ENCODE measurements around the gene ZNF148.

Gene ZNF148

GRCh38 chr3:125374996-125375941 lies at the start of gene ZNF148 (continued):
- TF ChIP-seq ZNF518A (tag by site-specific recombination; conservative IDR thresholded peaks at IDR 0.05; ENCODE audit: low read depth): peak; percentile 53
- TF ChIP-seq ZNF404 (tag by site-specific recombination; IDR thresholded peaks at IDR 0.05): no peak
- TF ChIP-seq ZNF843 (tag by site-specific recombination; IDR thresholded peaks at IDR 0.05): peak; percentile 41; the same call in 1 of the 2 replicates
- no peak for TF ChIP-seq SALL2 (tag by site-specific recombination; IDR thresholded peaks at IDR 0.05; ENCODE audit: borderline replicate concordance)
- TF ChIP-seq ZNF692 (tag by site-specific recombination; IDR thresholded peaks at IDR 0.05): peak; percentile 53; the same call in 1 of the 2 replicates
- TF ChIP-seq ZNF24 (tag by site-specific recombination; IDR thresholded peaks at IDR 0.05): peak; percentile 68; the same call in 1 of the 2 replicates
- peak; percentile 25 for TF ChIP-seq ZBTB8A (tag by site-specific recombination; IDR thresholded peaks at IDR 0.05)
- peak; percentile 47 for TF ChIP-seq ZNF629 (tag by site-specific recombination; IDR thresholded peaks at IDR 0.05)
- TF ChIP-seq ZNF362 (tag by site-specific recombination; IDR thresholded peaks at IDR 0.05): no peak
- no peak for TF ChIP-seq OSR2 (tag by site-specific recombination; IDR thresholded peaks at IDR 0.05)
- no peak for TF ChIP-seq AEBP2 (tag by site-specific recombination; IDR thresholded peaks at IDR 0.05; ENCODE audit: borderline replicate concordance)
- TF ChIP-seq ZNF433 (tag by site-specific recombination; IDR thresholded peaks at IDR 0.05; ENCODE audit: low read depth): no peak
- peak; percentile 87 for TF ChIP-seq ZNF366 (tag by site-specific recombination; conservative IDR thresholded peaks at IDR 0.05)
- no peak for TF ChIP-seq REST (tag by site-specific recombination; IDR thresholded peaks at IDR 0.05)
- no peak for TF ChIP-seq ZNF785 (tag by site-specific recombination; IDR thresholded peaks at IDR 0.05)
- TF ChIP-seq ZSCAN30 (tag by site-specific recombination; IDR thresholded peaks at IDR 0.05): peak; percentile 76; the same call in 1 of the 2 replicates
- TF ChIP-seq ZBTB1 (tag by site-specific recombination; IDR thresholded peaks at IDR 0.05): 0 out of 2 replicates have a peak, but pooled peaks have one; percentile 89
- TF ChIP-seq ZBTB20 (tag by site-specific recombination; IDR thresholded peaks at IDR 0.05): no peak
- no peak for TF ChIP-seq ZNF600 (tag by site-specific recombination; IDR thresholded peaks at IDR 0.05)
- TF ChIP-seq ZNF248 (tag by site-specific recombination; IDR thresholded peaks at IDR 0.05): no peak

All from HEK293 (cell line).